Activated gamma-delta T cell (primary cell): Measurements from ENCODE around the gene TEX14.

Source experiments
- DNase-seq: peaks from one replicate; lab custom pipeline; 2025; lab: John Stamatoyannopoulos, UW

The TEX14 gene

DNA sequence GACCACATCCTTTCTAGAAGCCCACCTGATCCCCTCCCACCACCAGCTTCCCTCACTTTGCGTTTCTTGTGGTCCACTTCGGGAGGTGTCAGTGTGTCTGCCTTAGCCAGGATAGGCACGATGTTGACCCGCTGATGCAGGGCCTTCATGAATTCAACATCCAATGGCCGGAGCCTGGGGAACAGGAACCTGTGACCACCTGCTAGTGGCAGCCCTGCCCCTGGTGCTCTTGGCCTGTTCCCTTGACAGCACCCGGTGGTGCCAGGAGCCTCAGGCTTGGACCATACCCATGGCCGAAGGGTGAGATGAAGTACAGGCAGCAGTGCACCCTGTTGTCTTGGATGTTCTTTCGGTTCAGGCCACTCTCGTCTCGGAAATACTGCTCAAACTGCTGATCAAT is 170.2 kb downstream of the TEX14 start:
- DNase-seq, result no peak

DNA sequence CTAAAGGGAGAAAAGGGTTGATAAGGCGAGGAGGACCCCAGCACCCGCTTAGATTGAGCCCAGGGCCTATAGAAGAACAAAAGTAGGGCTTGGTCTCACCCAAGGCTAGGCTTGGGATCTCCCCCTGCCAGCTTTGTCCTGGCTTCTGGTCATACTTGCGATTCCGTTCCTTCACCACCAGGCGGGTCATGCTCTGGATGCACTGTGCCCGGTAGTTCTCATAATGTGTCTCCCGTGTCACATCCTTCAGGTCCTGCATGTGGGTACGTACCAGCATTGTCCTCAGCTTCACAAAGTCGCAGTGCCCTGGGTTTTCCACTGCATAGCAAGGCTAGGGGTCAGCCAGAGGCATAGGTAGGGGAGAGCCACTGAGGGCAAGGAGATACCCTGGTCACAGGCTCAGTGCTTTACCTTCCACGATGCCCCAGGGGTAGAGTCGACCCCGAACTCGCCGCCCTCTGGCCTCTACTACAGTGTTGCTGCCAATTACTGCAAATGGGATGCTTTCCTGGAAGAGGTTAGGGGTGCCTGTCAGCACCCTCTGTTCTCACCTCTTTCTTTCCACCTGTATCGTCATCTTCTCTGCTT is 170.9 kb downstream of the TEX14 start:
- DNase-seq, result no peak

DNA sequence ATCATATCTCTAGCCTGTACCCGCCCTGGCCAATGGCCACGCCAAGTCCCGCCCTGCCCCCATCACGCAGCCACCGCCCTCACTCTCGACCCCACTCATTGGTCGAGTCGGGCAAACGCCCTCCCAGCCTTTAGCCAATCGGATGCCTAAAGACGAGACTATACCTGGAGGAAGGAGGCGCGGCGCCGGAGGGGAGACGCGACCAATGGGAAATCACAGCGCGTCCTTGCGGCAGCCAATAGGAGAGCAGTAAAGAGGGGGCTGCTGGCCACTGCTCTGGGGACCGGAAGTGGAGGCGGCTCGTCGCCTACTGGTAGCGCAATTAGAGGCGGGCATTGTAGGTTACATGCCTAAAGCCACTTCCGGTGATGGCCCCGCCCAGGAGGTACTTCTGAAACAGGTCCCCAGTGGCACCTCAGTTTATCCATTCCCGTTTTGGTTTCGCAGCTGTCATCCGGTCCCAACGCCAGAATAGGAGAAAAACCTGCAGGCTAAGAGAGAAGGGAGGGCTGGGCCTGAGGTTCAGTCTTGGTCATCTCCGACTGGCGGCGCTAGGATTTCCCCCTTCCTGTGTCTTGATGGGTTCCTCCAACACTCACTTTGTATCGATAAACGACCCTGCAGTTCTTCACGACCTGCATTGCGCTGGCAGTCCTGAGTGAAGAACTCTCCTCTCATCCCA is 173.8 kb downstream of the TEX14 start:
- DNase-seq, result peak; percentile 98

DNA sequence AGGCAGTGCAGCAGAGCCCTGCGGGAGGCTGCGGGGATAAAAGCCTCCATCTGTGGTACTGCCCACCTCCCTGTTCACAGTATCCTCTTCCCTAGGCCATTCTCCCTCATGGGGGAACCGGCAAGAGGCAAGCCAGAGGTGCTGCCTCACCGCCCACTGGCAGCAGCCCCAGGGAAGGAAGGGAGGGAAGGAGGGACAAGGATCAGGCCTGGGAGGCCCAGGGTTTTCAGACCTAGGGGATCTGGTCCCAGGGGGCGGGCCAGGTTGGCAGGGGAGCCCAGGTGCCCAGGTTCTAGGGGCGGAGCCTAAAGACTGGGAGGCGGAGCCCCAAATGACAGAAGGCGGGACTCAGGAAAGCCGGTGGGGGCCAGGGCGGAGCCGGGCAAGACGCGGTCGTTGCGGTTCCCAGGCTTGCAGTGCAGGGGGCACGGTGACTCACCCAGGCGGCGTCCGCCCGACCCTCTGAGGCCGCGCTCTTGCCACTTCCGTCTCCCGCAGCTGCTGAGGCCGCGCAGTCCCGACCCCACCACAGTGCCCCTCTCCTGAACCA is 174.4 kb downstream of the TEX14 start:
- no peak for DNase-seq

DNA sequence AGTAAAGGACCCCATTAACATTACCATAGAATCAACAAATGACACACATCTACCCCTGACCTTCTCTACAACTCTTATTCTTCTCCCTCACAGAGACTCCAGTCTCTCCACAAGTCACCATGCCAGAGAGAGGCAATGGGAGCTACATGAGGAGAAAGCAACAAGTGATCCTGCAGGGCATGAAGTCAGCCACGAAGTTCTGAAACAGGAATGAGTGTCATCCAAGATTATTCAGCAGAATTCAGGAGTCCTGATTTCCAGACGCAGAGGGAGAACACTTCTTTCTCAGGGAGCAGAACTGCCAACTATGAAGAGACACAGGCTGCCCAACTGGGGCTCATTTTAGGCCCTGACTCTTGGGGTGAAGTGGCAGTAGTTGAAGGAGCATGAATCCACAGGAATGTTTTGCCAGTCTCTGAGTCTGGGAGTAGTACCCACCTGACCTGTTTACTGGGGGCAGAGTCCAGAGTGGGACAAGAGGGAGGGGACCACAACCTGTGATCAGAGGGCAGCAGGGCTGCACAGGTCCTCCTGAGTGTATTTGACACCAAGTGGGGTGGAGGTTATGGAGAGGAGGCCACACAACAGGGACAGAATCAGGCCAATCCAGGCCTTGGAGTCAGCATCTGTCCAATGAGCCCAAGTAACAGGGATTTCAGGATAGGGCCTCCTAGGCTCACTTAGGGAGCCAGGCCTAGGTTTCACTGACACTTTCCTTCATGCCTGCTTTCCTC is 175.0 kb downstream of the TEX14 start:
- DNase-seq, result no peak

DNA sequence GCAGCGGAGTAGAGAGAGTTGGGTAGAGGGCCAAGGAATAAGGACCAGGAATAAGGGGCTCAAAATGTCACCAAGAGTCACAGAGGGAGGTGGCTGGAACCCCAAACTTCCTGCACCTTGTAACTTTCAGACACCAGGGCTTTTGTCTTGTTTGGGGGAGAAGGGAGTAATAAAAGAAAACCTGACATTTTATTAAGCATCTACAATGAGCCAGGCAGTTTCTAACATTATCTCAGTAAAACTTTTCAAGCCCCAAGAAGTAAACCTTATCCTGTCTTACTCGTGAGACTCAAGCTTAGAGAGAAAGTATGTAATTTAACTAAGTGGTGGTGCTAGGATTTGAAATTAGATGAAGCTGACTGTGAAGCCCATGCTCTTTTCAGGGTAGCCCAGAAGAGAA is 176.6 kb downstream of the TEX14 start:
- DNase-seq, result no peak

DNA sequence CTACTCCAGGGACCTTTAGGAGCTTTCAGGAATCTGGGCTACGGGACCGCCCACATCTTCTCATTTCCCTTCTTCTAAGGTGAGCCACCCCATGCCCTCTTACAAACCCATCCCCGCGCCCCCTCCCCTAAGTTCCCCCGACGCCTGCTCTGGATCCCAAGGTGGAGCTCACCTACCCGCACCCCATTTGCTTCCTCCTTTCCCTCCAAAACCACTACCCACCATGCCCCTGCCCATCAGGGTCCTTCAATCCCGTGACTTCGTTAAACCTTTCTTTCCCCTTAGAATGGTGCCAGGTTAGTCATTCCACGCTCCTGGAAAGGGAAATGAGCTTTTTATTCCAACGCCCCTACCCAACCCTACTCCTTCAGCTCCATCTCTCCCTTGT is 177.1 kb downstream of the TEX14 start:
- no peak for DNase-seq

DNA sequence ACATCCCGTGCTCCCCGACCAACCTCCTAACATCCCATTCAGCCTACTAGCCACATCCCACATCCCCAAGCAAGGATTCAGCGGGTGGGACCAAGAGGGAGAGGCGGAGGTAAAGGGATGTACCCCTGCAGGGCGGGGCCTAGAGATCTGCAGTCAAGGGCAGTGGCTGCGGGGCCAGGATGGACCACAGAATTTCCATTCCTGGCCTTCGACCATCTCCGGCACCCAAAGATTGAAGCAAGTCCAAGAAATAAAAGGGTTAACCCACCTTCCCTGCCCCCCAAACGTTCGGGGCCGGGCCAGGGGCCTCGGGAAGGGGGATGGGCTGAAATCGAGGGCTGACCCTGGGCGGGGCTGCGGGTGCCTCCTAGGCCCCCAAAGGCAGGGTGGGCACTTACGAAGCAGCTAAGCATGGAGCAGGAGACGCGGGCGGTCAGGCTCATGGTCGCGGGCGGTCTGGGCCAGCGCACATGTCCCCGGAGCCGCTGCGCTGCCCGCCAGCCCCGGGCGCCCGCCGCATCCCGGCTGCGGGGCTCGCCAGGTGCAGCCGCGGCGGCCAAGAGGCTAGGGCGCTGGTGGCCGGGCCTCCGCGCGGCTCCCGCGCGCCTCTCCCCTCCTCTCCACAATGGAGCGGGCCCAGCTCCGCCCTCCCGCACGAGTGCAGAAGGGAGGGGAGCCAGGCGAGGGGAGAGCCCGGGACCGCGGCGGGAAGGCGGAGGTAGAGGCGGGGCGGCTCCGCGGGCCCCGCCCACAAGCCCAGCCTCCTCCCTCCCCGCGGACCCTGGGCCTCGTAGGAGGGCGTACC is 177.7 kb downstream of the TEX14 start, which contains the start of gene MTMR4:
Gene MTMR4, minus strand, starts transcription at position 674 of the 805 bp plus-strand sequence. Its CDS starts 231 bp downstream, at position 443.
- DNase-seq, result peak; percentile 59

DNA sequence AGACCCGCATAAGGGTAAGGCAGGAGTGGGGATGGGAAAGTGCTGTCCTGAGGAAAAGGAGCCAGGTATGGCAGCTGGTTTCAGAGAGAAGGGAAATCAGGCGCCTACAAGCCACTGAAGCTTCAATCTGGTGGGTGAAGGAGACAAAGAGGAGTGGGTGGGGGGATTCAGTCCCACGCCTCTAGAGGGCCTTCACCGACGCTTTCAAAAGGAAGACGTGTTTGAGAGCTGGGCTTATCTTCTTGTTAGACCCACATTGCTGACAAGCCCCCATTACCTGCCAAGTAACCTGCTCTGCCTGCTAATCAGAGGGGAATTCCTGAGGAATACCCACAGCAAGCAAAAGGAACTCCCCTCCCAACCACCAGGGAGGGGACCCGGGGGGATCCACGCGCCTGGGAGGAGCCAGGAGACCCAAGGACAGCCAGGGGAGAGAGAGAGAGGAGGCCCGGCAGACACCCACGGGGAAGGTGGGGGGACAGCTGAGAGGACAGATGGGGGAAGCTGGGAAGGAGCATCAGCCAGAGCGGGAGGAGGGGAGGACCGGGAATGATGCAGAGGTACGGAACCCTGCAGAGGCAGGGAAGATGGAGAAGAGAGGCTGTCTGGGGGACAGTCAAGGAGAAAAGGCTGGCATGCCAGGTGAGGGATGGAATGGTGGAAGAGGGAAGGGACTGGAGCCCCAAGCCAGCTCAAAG is 178.4 kb downstream of the TEX14 start:
- no peak for DNase-seq

DNA sequence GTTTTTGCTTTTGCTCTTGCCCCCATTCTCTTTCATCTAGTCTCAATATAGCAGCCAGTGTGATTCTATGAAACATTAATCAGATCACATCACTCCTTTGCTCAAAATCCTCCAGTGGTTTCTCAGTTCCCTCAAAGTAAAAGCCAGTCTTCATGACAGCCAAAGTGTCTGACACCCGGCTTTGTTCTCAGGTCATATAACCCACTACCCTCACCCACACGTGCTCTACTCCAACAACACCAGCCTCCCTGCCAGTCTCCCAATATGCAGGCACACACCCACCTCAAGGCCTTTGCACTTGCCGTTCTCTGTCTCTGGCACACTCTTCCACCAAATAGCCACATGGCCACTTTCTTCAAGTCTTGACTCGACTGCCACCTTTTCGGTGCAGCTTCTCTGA is 181.8 kb downstream of the TEX14 start:
- no peak for DNase-seq

DNA sequence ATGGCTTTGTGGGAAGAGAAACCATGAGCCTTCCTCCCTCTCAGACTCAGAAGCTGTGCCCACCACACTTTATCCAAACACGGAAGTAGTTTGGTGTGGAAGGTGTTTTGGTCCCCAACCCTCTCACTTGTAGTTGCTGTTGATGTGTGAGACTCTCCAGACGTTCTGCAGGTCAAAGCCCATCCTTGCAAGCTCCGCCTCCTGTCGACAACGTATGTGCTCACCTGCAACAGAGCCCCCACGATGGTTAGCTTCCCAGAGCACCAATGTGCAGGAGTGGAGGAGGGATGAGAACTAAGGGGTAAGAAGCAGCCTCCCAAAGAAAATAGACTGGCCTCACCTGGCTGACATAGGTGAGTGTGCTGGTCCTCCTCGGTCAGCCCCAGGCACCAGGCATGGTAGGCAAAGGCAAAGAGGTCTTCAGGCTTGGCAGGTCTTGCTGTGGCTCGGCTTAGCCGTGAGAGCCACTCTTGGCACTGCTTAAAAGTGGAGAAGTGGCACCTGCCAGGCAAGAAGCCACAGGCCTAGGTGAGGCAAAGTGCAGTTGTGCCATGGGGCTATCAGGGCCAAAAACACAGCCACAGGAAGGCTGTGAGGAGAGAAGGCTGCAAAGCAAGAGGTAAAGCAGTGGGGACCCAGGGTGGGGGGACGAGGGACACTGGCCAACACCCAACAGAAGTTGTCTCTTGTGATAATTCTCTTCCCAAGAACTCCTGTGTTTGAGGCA is 183.3 kb downstream of the TEX14 start:
- no peak for DNase-seq

DNA sequence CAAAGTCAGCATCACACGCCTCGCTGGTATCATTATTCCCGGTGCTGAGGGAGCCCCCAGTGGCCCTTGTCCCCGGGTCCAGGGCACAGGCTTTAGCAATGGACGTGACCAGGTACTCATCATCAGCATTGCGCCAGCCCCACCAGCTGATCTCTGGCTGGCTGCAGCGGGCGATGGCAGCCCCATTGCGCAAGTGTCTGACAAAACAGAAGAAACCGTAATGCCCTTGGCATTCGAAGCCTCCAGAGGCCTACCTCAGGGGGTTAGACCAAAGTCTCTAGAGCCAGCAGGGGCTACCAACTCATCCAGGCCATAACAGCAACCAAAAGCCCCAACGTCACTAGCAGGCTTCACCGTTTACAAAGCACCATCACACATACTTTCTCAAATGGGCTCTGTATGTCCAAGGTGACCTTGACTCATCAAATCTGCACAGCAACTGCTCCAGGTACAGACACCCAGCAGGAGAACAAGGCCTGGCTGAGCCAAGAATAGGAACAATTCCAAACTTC is 184.7 kb downstream of the TEX14 start:
- DNase-seq, result no peak
